ENCODE measurements around the gene C1QTNF12.

GRCh38 chr1:1217621-1218523, 28.6 kb downstream of the C1QTNF12 start:
- TF ChIP-seq POLR2A (IDR thresholded peaks at IDR 0.05), result no peak
- TF ChIP-seq CTCF (IDR thresholded peaks at IDR 0.05), result no peak
- no peak for TF ChIP-seq POLR2AphosphoS5 (IDR thresholded peaks at IDR 0.05)

Measured in sigmoid colon (tissue), 4 donors.